Uterus (tissue), 4 donors: ENCODE measurements around the gene RARRES1. TPM values are rescaled to one million over a fixed set of nuclear protein-coding genes. Genes with fewer than 3 reads are reported as not detected.

Experiments
- DNase-seq, 2 donors: peaks; one replicate each; pipeline ENCODE4 v3.0.0-alpha.2; 2019 to 2020
- H3K27ac ChIP-seq, 2 donors: fragments of 200-600 bp; sonication (generic); 1 replicate in 1 of 2; 2 replicates in 1 of 2; pipeline ENCODE4 v1.5.1; 2016 to 2018
- H3K27me3 ChIP-seq, 2 donors: fragments of 200-600 bp; sonication (generic); one replicate each; pipeline ENCODE4 v1.5.1; 2018 to 2019; ENCODE audit warnings: control low read depth in 1 of 2
- H3K36me3 ChIP-seq, 2 donors: fragments of 200-600 bp; sonication (generic); one replicate each; pipeline ENCODE4 v1.5.1; 2019; ENCODE audit warnings: control low read depth in 1 of 2
- H3K4me1 ChIP-seq, 2 donors: fragments of 200-600 bp; sonication (generic); one replicate each; pipeline ENCODE4 v1.5.1; 2018 to 2019; ENCODE audit warnings: control low read depth in 1 of 2
- H3K4me3 ChIP-seq, 2 donors: fragments of 200-600 bp; sonication (generic); 1 replicate in 1 of 2; 2 replicates in 1 of 2; pipeline ENCODE4 v1.5.1; 2018 to 2019; ENCODE audit warnings: mild to moderate bottlenecking in 1 of 2
- H3K9me3 ChIP-seq, 2 donors: fragments of 200-600 bp; sonication (generic); one replicate each; pipeline ENCODE4 v1.5.1; 2019; ENCODE audit warnings: control low read depth in 1 of 2
- POLR2A ChIP-seq, 2 donors: fragments of 450-650 bp; IDR thresholded peaks; one replicate each; pipeline ENCODE4 v1.6.1; 2016; ENCODE audit warnings: antibody characterized with exemption in 2 of 2, mild to moderate bottlenecking in 1 of 2, moderate library complexity in 1 of 2
- intact Hi-C: fragments of 100-400 bp; cut with DNase I; formaldehyde crosslinking; loops from one replicate; pipeline ENCODE4 v1.15.1; 2023; ENCODE audit warnings: low total_unique reads
- total RNA-seq, 4 donors: library from RNA; depleted of rRNA in 3 of 4; stranded (reverse); fragments of >200 nt in 3 of 4; gene quantifications; one replicate each; pipeline versions ENCODE4 v1.1.0 to v1.2.4, GENCODE V29; 2014 to 2023
- TF ChIP-seq, protein P1 (sequence below), 4 experiments: fragments of 200-600 bp in 2 of 4; fragments of 450-650 bp in 2 of 4; sonication (generic) in 2 of 4; IDR thresholded peaks; one replicate each; pipeline ENCODE4 v1.5.1; 2016 to 2019; ENCODE audit warnings: antibody characterized with exemption in 4 of 4, mild to moderate bottlenecking in 2 of 4, moderate library complexity in 1 of 4
- donor health status: DM: yes; HTN: yes; CAD: no.

Gene RARRES1
- total RNA-seq, 4 donors from 2014 or later, result 12.8 to 398 (median 50.5) TPM

- H3K36me3 ChIP-seq, result no peaks in the 10 kb centered on the region
- H3K27ac ChIP-seq, result peak overlapping the region in 1 of 2 donors; percentile 53
- no peak overlapping the region for H3K4me3 ChIP-seq
- intact Hi-C loops, result no loop called here
- peaks cover 0 to 3% of the 10 kb centered on the region in 2 donors for H3K4me1 ChIP-seq
- TF ChIP-seq, protein P1, sequence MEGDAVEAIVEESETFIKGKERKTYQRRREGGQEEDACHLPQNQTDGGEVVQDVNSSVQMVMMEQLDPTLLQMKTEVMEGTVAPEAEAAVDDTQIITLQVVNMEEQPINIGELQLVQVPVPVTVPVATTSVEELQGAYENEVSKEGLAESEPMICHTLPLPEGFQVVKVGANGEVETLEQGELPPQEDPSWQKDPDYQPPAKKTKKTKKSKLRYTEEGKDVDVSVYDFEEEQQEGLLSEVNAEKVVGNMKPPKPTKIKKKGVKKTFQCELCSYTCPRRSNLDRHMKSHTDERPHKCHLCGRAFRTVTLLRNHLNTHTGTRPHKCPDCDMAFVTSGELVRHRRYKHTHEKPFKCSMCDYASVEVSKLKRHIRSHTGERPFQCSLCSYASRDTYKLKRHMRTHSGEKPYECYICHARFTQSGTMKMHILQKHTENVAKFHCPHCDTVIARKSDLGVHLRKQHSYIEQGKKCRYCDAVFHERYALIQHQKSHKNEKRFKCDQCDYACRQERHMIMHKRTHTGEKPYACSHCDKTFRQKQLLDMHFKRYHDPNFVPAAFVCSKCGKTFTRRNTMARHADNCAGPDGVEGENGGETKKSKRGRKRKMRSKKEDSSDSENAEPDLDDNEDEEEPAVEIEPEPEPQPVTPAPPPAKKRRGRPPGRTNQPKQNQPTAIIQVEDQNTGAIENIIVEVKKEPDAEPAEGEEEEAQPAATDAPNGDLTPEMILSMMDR (IDR thresholded peaks at IDR 0.05), result no peak
- TF ChIP-seq POLR2A (IDR thresholded peaks at IDR 0.05), result no peak
- no peaks in the 10 kb centered on the region for H3K9me3 ChIP-seq
- DNase-seq, result no peak
- H3K27me3 ChIP-seq, result no peaks in the 10 kb centered on the region
Measured at GRCh38 chr3:158777161-158777873, 45.1 kb upstream of the RARRES1 start.

DNA sequence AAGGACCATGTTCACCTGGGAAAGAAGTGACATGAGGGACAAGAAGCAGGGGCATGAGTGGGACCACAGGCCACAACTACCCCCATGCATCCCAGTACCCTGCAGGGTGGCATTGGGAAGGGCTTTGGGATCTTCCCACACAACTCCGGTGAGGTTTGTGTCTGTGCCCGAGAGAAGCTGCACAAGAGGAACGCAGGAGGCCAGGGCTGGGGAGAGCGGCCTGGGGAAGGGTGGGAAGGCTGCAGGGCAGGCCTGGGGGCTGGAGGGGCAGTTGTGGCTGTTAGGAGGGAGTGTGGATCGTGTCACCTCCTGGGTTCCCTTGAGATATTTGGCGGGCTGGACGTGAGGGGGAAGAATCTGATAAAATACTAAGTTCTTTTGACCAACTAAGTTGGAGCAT lies 44.3 kb upstream of the RARRES1 start:
- H3K9me3 ChIP-seq, result no peaks in the 10 kb centered on the region
- intact Hi-C loops, result no loop called here
- H3K36me3 ChIP-seq, result no peaks in the 10 kb centered on the region
- H3K4me1 ChIP-seq, result peaks cover 0 to 5% of the 10 kb centered on the region in 2 donors
- no peaks in the 10 kb centered on the region for H3K27me3 ChIP-seq
- no peak for DNase-seq
- no peak overlapping the region for H3K4me3 ChIP-seq
- TF ChIP-seq, protein P1 (IDR thresholded peaks at IDR 0.05), result no peak
- no peak for TF ChIP-seq POLR2A (IDR thresholded peaks at IDR 0.05)
- H3K27ac ChIP-seq, result peak overlapping the region in 1 of 2 donors; percentile 53

DNA sequence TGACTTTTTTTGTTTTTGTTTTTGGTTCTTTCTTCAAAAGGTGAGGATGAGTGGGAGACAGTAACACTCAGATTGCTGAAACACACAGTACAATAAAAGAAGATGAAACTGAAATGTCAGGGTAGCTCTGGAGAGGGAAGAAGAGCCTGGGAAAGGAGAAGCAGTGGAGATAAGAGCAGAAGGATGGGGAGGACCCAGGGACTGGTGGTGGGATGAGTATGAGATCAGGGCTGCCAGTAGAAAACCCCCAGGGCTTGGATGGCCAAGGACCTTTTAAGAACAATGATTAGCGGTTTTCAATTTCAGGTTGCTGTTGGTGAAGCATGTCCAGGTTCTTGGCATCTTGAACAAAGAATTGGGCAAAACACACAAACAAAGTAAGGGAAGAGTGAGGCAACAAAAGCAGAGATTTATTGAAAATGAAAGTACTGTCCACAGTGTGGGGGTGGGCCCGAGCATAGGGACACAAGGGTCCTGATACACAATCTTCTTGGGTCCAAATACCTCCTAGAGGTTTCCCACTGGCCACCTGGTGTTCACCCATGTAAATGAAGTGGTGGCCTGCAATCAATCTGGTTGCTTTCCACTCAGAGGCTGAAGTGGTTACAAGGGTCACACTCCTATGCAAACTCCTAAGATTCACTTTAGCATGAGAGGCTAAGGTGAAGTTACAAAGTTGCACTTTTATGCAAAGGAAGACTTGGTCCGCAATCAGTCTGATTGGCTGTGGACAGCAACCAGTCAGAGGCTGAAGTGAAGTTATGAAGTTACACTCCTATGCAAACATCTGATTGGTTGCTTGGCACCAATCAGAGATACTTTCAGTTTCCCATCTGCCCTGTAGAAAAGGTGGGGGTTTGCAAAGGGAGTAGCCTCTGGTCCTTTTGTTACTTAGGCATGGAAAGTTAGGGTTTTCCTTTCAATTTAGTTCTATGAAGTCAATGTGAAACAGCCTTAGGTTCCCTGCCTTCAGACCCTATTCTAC lies 43.5 kb upstream of the RARRES1 start:
- Histone ChIP-seq H3K4me3 (no peak overlapping the region), H3K27ac (peak overlapping the region; percentile 53 to 59), H3K27me3 (no peaks in the 10 kb centered on the region), H3K36me3 (no peaks in the 10 kb centered on the region), H3K4me1 (peaks cover 0 to 13% of the 10 kb centered on the region in 2 donors), H3K9me3 (no peaks in the 10 kb centered on the region)
- DNase-seq, result no peak
- intact Hi-C loops, result no loop called here
- TF ChIP-seq POLR2A (IDR thresholded peaks at IDR 0.05), result no peak
- TF ChIP-seq, protein P1 (IDR thresholded peaks at IDR 0.05), result no peak

DNA sequence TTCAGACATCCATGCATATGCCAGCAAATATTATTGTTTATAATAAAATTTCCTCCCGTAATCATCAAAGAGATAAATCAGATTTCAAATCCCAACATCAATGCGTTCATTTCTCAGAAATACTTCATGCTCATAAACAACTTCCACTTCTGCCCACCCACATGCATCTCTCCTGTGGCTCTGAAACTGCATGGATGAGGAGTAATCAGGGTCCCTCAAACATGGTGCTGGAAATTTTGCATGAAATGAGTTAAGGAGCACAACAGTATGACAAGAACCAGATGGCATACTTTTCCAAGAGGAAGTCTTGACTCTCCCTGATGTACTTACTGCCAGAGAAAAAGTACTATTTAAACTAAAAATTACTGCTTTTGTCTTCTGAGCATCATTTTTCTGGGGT lies 42.7 kb upstream of the RARRES1 start:
- Histone ChIP-seq H3K36me3 (no peaks in the 10 kb centered on the region), H3K4me1 (peaks cover 0 to 21% of the 10 kb centered on the region in 2 donors), H3K27ac (peak overlapping the region; percentile 53 to 59), H3K27me3 (no peaks in the 10 kb centered on the region), H3K9me3 (no peaks in the 10 kb centered on the region), H3K4me3 (no peak overlapping the region)
- TF ChIP-seq, protein P1 (IDR thresholded peaks at IDR 0.05), result no peak
- TF ChIP-seq POLR2A (IDR thresholded peaks at IDR 0.05), result no peak
- no peak for DNase-seq
- intact Hi-C loops, result no loop called here
